Nephron (organoid): ENCODE results near the gene PSME3.
"Not testable (repeated sequence)": the region's sequence is repeated elsewhere in the genome, so short reads cannot be mapped to it uniquely, and the experiment has no call there.

Experiments
- H3K27ac Mint-ChIP-seq, 3 experiments: 2 replicates each; pipeline ENCODE4 v1.8.0; 2020; ENCODE audit warnings: mixed read lengths in 3 of 3, mild to moderate bottlenecking in 2 of 3, moderate library complexity in 1 of 3
- H3K27me3 Mint-ChIP-seq: 2 replicates; pipeline ENCODE4 v1.8.0; 2021; ENCODE audit warnings: low read depth, mild to moderate bottlenecking, moderate library complexity, mixed read lengths
- H3K36me3 Mint-ChIP-seq: 2 replicates; pipeline ENCODE4 v1.8.0; 2020; ENCODE audit warnings: low read depth, mixed read lengths
- H3K4me1 Mint-ChIP-seq: 2 replicates; pipeline ENCODE4 v1.8.0; 2020; ENCODE audit warnings: mixed read lengths
- H3K4me3 Mint-ChIP-seq, 3 experiments: 2 replicates each; pipeline ENCODE4 v1.8.0; 2020; ENCODE audit warnings: mild to moderate bottlenecking in 3 of 3, mixed read lengths in 3 of 3, moderate library complexity in 2 of 3
- H3K9me3 Mint-ChIP-seq: 2 replicates; pipeline ENCODE4 v1.8.0; 2020; ENCODE audit warnings: mixed read lengths
- TF ChIP-seq, protein P1 (sequence below), 3 experiments: fragments of 200-600 bp; sonication (generic); IDR thresholded peaks; one replicate each; pipeline ENCODE4 v1.5.0; 2021; ENCODE audit warnings: antibody characterized with exemption in 3 of 3; ENCODE audit not compliant: unreplicated experiment in 3 of 3

The PSME3 gene

DNA sequence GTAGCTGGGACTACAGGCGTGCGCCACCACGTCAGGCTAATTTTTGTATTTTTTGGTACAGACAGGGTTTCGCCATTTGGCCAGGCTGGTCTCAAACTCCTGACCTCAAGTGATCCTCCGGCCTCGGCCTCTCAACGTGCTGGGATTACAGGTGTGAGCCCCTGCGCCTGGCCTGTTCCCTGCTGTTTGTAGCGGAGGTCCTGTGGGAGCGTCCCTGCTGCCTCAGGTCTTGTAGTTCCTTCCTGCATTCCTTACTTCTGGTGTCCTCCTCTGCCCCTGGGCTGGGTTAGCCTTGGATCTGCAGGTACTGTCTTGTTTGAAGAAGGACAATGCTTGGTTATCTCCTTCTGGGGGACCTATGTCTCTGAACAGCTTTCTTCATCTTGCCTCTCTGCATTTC is 43.8 kb downstream of the PSME3 start:
- TF ChIP-seq, protein P1, sequence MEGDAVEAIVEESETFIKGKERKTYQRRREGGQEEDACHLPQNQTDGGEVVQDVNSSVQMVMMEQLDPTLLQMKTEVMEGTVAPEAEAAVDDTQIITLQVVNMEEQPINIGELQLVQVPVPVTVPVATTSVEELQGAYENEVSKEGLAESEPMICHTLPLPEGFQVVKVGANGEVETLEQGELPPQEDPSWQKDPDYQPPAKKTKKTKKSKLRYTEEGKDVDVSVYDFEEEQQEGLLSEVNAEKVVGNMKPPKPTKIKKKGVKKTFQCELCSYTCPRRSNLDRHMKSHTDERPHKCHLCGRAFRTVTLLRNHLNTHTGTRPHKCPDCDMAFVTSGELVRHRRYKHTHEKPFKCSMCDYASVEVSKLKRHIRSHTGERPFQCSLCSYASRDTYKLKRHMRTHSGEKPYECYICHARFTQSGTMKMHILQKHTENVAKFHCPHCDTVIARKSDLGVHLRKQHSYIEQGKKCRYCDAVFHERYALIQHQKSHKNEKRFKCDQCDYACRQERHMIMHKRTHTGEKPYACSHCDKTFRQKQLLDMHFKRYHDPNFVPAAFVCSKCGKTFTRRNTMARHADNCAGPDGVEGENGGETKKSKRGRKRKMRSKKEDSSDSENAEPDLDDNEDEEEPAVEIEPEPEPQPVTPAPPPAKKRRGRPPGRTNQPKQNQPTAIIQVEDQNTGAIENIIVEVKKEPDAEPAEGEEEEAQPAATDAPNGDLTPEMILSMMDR (IDR thresholded peaks at IDR 0.05; ENCODE audit: unreplicated experiment in 3 of 3), result no peak
- no peaks in the 10 kb centered on the region for H3K9me3 Mint-ChIP-seq
- peaks cover 34% of the 10 kb centered on the region for H3K27me3 Mint-ChIP-seq
- H3K27ac Mint-ChIP-seq, result no peak overlapping the region
- H3K36me3 Mint-ChIP-seq, result no peaks in the 10 kb centered on the region
- no peaks in the 10 kb centered on the region for H3K4me1 Mint-ChIP-seq
- no peak overlapping the region for H3K4me3 Mint-ChIP-seq

DNA sequence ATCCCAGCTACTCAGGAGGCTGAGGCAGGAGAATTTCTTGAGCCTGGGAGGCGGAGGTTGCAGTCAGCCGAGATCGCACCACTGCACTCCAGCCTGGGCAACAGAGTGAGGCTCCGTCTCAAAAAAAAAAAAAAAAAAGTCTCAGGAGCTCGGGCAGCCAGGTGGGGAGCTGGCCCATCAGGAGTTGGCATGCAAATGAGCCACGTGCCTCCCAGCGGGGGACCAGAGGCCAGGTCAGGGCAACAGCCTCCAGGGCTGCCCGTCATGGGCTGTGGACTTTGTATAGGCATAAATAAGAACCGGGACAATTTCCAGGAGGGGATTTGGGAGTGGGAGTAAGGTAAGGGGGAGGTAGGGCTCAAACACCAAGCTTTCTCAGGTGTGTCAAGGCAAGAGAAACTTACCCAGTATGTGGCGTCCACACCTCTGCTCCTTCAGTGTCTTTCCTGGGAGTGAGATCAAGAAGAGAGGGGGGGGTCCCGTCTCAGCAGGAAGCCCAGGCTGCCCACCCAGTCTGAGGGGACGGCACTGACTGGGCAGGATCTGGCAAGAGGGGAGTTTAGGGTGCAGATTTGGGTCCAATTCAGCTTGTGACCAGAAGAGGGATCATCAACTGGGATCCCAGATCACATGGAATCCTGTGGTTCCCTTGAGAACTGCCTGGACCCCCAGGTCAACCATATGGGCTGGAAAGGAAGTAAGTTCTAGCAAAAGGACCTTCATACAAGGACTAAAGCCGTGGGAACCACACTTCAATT is 45.1 kb downstream of the PSME3 start:
- no peaks in the 10 kb centered on the region for H3K9me3 Mint-ChIP-seq
- H3K36me3 Mint-ChIP-seq, result no peaks in the 10 kb centered on the region
- peaks cover 28% of the 10 kb centered on the region for H3K27me3 Mint-ChIP-seq
- no peak overlapping the region for H3K4me3 Mint-ChIP-seq
- no peaks in the 10 kb centered on the region for H3K4me1 Mint-ChIP-seq
- peak overlapping the region in 1 of 3 experiments; percentile 71 for H3K27ac Mint-ChIP-seq
- TF ChIP-seq, protein P1 (IDR thresholded peaks at IDR 0.05; ENCODE audit: unreplicated experiment in 3 of 3), result no peak

DNA sequence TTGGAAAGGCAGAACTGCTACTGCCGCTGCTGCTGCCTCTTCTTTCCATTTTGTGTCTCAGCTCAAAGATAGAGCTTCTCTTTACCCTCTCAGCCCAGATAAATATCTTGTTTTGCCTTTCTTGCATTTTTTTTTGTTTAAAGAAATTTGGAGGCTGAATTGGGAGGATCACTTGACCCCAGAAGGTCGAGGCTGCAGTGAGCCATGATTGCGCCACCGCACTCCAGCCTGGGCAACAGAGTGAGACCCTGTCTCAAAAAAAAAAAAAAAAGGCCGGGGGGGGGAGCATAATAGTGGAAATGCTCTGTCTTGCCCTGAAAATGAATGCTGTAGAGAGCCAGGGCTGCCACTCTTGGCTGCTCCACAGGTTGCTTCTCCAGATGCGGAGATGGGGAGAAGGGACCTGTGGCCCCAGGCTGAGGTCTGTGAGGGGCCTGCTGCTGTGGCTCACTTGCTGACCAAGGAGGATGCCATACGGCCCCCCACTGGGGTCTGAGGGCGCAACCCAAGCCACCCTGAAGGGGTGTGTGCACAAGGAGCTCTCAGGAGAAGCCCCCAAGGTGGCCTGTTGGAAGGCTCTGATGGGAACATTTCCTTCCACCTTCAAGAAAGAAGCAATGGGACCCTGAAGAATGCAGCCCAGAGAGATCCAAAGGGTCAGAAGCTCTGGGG is 45.9 kb downstream of the PSME3 start:
- Mint-ChIP-seq H3K27ac (peak overlapping the region in 1 of 3 experiments; percentile 71), H3K9me3 (no peaks in the 10 kb centered on the region), H3K4me1 (no peaks in the 10 kb centered on the region), H3K4me3 (no peak overlapping the region), H3K36me3 (no peaks in the 10 kb centered on the region), H3K27me3 (peaks cover 28% of the 10 kb centered on the region)
- TF ChIP-seq, protein P1 (IDR thresholded peaks at IDR 0.05; ENCODE audit: unreplicated experiment in 3 of 3), result no peak

DNA sequence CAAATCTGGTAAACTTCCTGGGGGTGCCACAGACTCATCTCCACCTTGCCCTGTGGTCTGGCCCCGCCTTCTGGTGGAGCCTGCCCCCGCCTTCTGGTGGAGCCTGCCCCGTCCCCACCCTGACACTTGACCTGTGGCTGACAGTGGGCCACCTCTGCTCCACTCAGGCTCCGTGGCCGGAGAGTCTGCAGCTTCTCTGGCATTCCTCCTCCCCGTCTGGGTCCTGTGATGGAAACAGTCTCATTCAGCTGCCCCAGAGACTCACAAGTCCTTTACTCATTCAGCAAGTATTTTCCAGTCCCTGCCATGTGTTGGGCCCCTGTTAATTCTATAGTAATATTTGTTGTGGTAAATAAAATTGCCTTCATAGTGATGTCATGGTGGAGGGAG is 46.4 kb downstream of the PSME3 start:
- Mint-ChIP-seq H3K4me1 (no peaks in the 10 kb centered on the region), H3K9me3 (no peaks in the 10 kb centered on the region), H3K36me3 (no peaks in the 10 kb centered on the region), H3K27me3 (peaks cover 28% of the 10 kb centered on the region), H3K27ac (no peak overlapping the region), H3K4me3 (no peak overlapping the region)
- TF ChIP-seq, protein P1 (IDR thresholded peaks at IDR 0.05; ENCODE audit: unreplicated experiment in 3 of 3), result no peak

DNA sequence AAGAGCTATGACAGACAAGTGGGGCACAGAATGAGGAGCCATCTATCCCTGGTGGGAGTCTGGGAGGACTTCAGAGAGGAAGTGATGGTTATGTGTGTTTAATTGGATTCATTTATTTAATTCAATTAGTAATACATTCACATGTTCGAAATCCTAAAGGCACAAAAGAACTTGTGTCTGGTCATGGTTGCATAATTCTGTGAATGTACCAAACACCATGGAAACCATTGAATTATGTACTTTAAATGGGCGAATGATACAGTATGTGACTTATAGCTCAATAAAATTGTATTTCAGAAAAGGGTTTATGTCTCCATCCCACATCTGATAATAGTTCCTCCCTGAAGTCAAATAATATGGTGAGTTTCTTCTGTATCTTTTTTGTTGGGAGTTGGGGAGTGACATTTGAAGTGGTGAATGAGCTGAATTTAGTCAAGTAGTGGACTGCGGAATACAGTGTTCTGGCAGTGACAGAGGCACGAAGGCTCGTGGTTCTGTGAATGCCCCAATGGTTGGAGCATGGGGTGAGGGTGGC is 47.6 kb downstream of the PSME3 start:
- H3K36me3 Mint-ChIP-seq, result no peaks in the 10 kb centered on the region
- no peak overlapping the region for H3K27ac Mint-ChIP-seq
- H3K9me3 Mint-ChIP-seq, result no peaks in the 10 kb centered on the region
- no peak overlapping the region for H3K4me3 Mint-ChIP-seq
- no peaks in the 10 kb centered on the region for H3K4me1 Mint-ChIP-seq
- TF ChIP-seq, protein P1 (IDR thresholded peaks at IDR 0.05; ENCODE audit: unreplicated experiment in 3 of 3), result no peak
- peaks cover 28% of the 10 kb centered on the region for H3K27me3 Mint-ChIP-seq

DNA sequence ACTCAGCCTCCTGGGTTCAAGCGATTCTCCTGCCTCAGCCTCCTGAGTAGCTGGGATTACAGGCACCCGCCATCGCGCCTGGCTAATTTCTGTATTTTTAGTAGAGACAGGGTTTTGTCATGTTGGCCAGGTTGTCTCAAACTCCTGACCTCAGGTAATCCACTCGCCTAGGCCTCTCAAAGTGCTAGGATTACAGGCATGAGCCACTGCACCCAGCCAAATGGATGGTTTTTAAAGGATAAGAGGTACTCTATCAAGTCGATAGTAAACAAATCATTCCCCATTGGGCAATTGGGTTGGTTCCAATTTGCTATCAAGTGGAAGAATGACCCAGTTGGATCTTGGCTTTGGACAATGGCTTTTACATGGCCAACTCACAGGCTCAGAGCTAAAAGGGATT is 48.5 kb downstream of the PSME3 start:
- H3K27me3 Mint-ChIP-seq, result peaks cover 24% of the 10 kb centered on the region
- not testable (repeated sequence) for H3K4me1 Mint-ChIP-seq, H3K36me3 Mint-ChIP-seq, H3K27ac Mint-ChIP-seq, H3K9me3 Mint-ChIP-seq, H3K4me3 Mint-ChIP-seq
